Small intestine (tissue), 7 donors: Measurements from ENCODE around the gene PLEKHA6. TPM values are rescaled to one million over a fixed set of nuclear protein-coding genes. Genes with fewer than 3 reads are reported as not detected.

Experiments used
- DNase-seq, 2 donors: peaks; one replicate each; pipeline versions ENCODE4 v3.0.0 to v3.0.0-alpha.2; 2013
- FAIRE-seq: peaks from 2 replicates; lab custom pipeline; 2012; peaks lifted over from hg19 to GRCh38; lab: Jason Lieb, UNC
- H3K27ac ChIP-seq, 3 donors: one replicate each; pipeline ENCODE4 v1.5.1; 2013; ENCODE audit warnings: low read length in 2 of 3, mild to moderate bottlenecking in 2 of 3, control low read depth in 1 of 3, inconsistent platforms in 1 of 3, low read depth in 1 of 3, moderate library complexity in 1 of 3
- H3K27me3 ChIP-seq, 3 donors: one replicate each; pipeline ENCODE4 v1.6.1; 2013; ENCODE audit warnings: low read length in 3 of 3, inconsistent platforms in 1 of 3; ENCODE audit not compliant: control insufficient read depth in 3 of 3, insufficient read depth in 3 of 3
- H3K36me3 ChIP-seq, 3 donors: one replicate each; pipeline ENCODE4 v1.6.1; 2013; ENCODE audit warnings: low read length in 3 of 3, inconsistent platforms in 1 of 3, low read depth in 1 of 3, mild to moderate bottlenecking in 1 of 3, moderate library complexity in 1 of 3; ENCODE audit not compliant: control insufficient read depth in 3 of 3, insufficient read depth in 2 of 3
- H3K4me1 ChIP-seq, 3 donors: one replicate each; pipeline ENCODE4 v1.6.1; 2013; ENCODE audit warnings: low read length in 2 of 3, inconsistent platforms in 1 of 3, low read depth in 1 of 3, mild to moderate bottlenecking in 1 of 3, moderate library complexity in 1 of 3; ENCODE audit not compliant: control insufficient read depth in 3 of 3, insufficient read depth in 2 of 3
- H3K4me3 ChIP-seq, 3 donors: one replicate each; pipeline ENCODE4 v1.5.1; 2013; ENCODE audit warnings: low read length in 3 of 3, control low read depth in 1 of 3, inconsistent platforms in 1 of 3, low read depth in 1 of 3, mild to moderate bottlenecking in 1 of 3, moderate library complexity in 1 of 3
- H3K9me3 ChIP-seq, 2 donors: one replicate each; pipeline ENCODE4 v1.6.1; 2013; ENCODE audit warnings: low read depth in 1 of 2, low read length in 1 of 2; ENCODE audit not compliant: control insufficient read depth in 2 of 2, insufficient read depth in 1 of 2
- WGBS, 3 donors: extraction: QIAGEN DNeasy Blood & Tissue Kit; methylation state at CpG; one replicate each; pipeline ENCODE4 v1.1.7; 2013; 5-methylcytosine and 5-hydroxymethylcytosine counted together
- polyA plus RNA-seq, 4 donors: library from polyadenylated mRNA; stranded (reverse) in 3 of 4; unstranded in 1 of 4; fragments of 200-250 nt in 3 of 4; fragments of 120-200 nt in 1 of 4; gene quantifications; one replicate each; pipeline versions ENCODE4 v1.2.1 to v1.2.3, GENCODE V29; 2013
- donor health status: healthy with polysubstance abuse.
- donor health status: control.
- donor health status: control.
- donor health status: Bipolar disorder and iron deficiency.
- donor health status: healthy.

PLEKHA6 gene
- polyA plus RNA-seq, 4 donors = 27.4 to 58.0 (median 38.3) TPM

- no peak for FAIRE-seq
- Histone ChIP-seq H3K9me3 (no peaks in the 10 kb centered on the region), H3K27ac (peak overlapping the region in 2 of 3 donors; percentile 24 to 78), H3K4me1 (peaks cover 0 to 32% (median 3%) of the 10 kb centered on the region in 3 donors), H3K36me3 (peaks cover 0 to 80% (median 12%) of the 10 kb centered on the region in 3 donors), H3K27me3 (no peaks in the 10 kb centered on the region), H3K4me3 (no peak overlapping the region)
- no peak for DNase-seq
- WGBS, 3 donors = 31 to 51% (median 34%) methylated on average over 2 of the region's 2 CpGs
Observed at GRCh38 chr1:204265665-204266064, 94.1 kb downstream of the PLEKHA6 start.

GRCh38 chr1:204264805-204265204, 94.9 kb downstream of the PLEKHA6 start:
- no peak overlapping the region for H3K4me3 ChIP-seq
- H3K4me1 ChIP-seq = peaks cover 0 to 32% (median 3%) of the 10 kb centered on the region in 3 donors
- H3K27ac ChIP-seq = no peak overlapping the region
- no peaks in the 10 kb centered on the region for H3K9me3 ChIP-seq
- DNase-seq = no peak
- no peak for FAIRE-seq
- H3K36me3 ChIP-seq = peaks cover 0 to 85% (median 10%) of the 10 kb centered on the region in 3 donors
- 82 to 84% (median 84%) methylated on average over 8 of the region's 8 CpGs for WGBS, 3 donors
- H3K27me3 ChIP-seq = no peaks in the 10 kb centered on the region

- peaks cover 0 to 88% (median 9%) of the 10 kb centered on the region in 3 donors for H3K36me3 ChIP-seq
- no peak overlapping the region for H3K4me3 ChIP-seq
- H3K4me1 ChIP-seq = peaks cover 0 to 29% (median 3%) of the 10 kb centered on the region in 3 donors
- H3K9me3 ChIP-seq = no peaks in the 10 kb centered on the region
- no peak for DNase-seq
- WGBS, 3 donors = 64 to 78% (median 69%) methylated on average over 13 of the region's 13 CpGs
- no peak for FAIRE-seq
- no peak overlapping the region for H3K27ac ChIP-seq
- H3K27me3 ChIP-seq = no peaks in the 10 kb centered on the region
Observed at GRCh38 chr1:204263254-204263910, 96.3 kb downstream of the PLEKHA6 start.

GRCh38 chr1:204262506-204263253, 97.0 kb downstream of the PLEKHA6 start:
- peaks cover 0 to 22% (median 3%) of the 10 kb centered on the region in 3 donors for H3K4me1 ChIP-seq
- FAIRE-seq = no peak
- DNase-seq = no peak
- H3K27ac ChIP-seq = no peak overlapping the region
- WGBS, 3 donors = 84 to 89% (median 85%) methylated on average over 13 of the region's 13 CpGs
- H3K36me3 ChIP-seq = peaks cover 0 to 89% (median 9%) of the 10 kb centered on the region in 3 donors
- H3K4me3 ChIP-seq = no peak overlapping the region
- H3K27me3 ChIP-seq = no peaks in the 10 kb centered on the region
- H3K9me3 ChIP-seq = no peaks in the 10 kb centered on the region

- Histone ChIP-seq H3K9me3 (no peaks in the 10 kb centered on the region), H3K27me3 (no peaks in the 10 kb centered on the region), H3K36me3 (peaks cover 0 to 90% (median 12%) of the 10 kb centered on the region in 3 donors), H3K4me3 (no peak overlapping the region), H3K27ac (no peak overlapping the region), H3K4me1 (peaks cover 0 to 15% (median 1%) of the 10 kb centered on the region in 3 donors)
- DNase-seq (no peak), FAIRE-seq (no peak)
- 75 to 85% (median 77%) methylated on average over 13 of the region's 13 CpGs for WGBS, 3 donors
Observed at GRCh38 chr1:204261746-204262505, 97.8 kb downstream of the PLEKHA6 start.

- 86 to 95% (median 90%) methylated on average over 12 of the region's 12 CpGs for WGBS, 3 donors
- FAIRE-seq (no peak), DNase-seq (no peak)
- no peaks in the 10 kb centered on the region for H3K9me3 ChIP-seq
- no peaks in the 10 kb centered on the region for H3K27me3 ChIP-seq
- peaks cover 0 to 95% (median 13%) of the 10 kb centered on the region in 3 donors for H3K36me3 ChIP-seq
- no peak overlapping the region for H3K27ac ChIP-seq
- H3K4me1 ChIP-seq = peaks cover 0 to 10% (median 0%) of the 10 kb centered on the region in 3 donors
- no peak overlapping the region for H3K4me3 ChIP-seq
Observed at GRCh38 chr1:204261266-204261665, 98.5 kb downstream of the PLEKHA6 start.

GRCh38 chr1:204260601-204261197, 99.0 kb downstream of the PLEKHA6 start:
- Histone ChIP-seq H3K9me3 (no peaks in the 10 kb centered on the region), H3K4me1 (peaks cover 0 to 5% (median 0%) of the 10 kb centered on the region in 3 donors), H3K36me3 (peaks cover 0 to 95% (median 14%) of the 10 kb centered on the region in 3 donors), H3K27me3 (no peaks in the 10 kb centered on the region), H3K4me3 (no peak overlapping the region), H3K27ac (no peak overlapping the region)
- DNase-seq (no peak), FAIRE-seq (no peak)
- 85 to 90% (median 85%) methylated on average over 14 of the region's 14 CpGs for WGBS, 3 donors

GRCh38 chr1:204259782-204260181, 99.9 kb downstream of the PLEKHA6 start:
- H3K27ac ChIP-seq = no peak overlapping the region
- no peaks in the 10 kb centered on the region for H3K9me3 ChIP-seq
- no peaks in the 10 kb centered on the region for H3K27me3 ChIP-seq
- 59 to 80% (median 72%) methylated on average over 5 of the region's 5 CpGs for WGBS, 3 donors
- H3K4me1 ChIP-seq = no peaks in the 10 kb centered on the region
- peaks cover 0 to 96% (median 14%) of the 10 kb centered on the region in 3 donors for H3K36me3 ChIP-seq
- DNase-seq (no peak), FAIRE-seq (no peak)
- H3K4me3 ChIP-seq = no peak overlapping the region
